Measurements from ENCODE around the gene YKT6.

Gene YKT6

GRCh38 chr7:44257618-44258422, 57.0 kb downstream of the YKT6 start:
- Histone ChIP-seq H3K4me3 (ENCODE audit: low read length in 2 of 2) (peak overlapping the region in 1 of 2 donors; percentile 44), H3K27ac (ENCODE audit: low read depth in 2 of 2, low read length in 2 of 2) (peak overlapping the region; percentile 7 to 20), H3K4me1 (ENCODE audit: control insufficient read depth in 2 of 2, insufficient read depth in 2 of 2, low read length in 2 of 2) (peaks cover 9 to 13% of the 10 kb centered on the region in 2 donors), H3K9me3 (ENCODE audit: control insufficient read depth in 2 of 2, low read length in 2 of 2) (no peaks in the 10 kb centered on the region), H3K9ac (ENCODE audit: low read depth in 1 of 2, low read length in 2 of 2) (peak overlapping the region in 1 of 2 donors; percentile 27), H3K36me3 (ENCODE audit: control insufficient read depth in 2 of 2, insufficient read depth in 2 of 2, low read length in 2 of 2) (no peaks in the 10 kb centered on the region), H3K27me3 (ENCODE audit: control insufficient read depth in 2 of 2, insufficient read depth in 2 of 2, low read length in 2 of 2) (no peaks in the 10 kb centered on the region)

GRCh38 chr7:44258423-44258760, 57.6 kb downstream of the YKT6 start:
- Histone ChIP-seq H3K27ac (ENCODE audit: low read depth in 2 of 2, low read length in 2 of 2) (no peak overlapping the region), H3K9ac (ENCODE audit: low read depth in 1 of 2, low read length in 2 of 2) (no peak overlapping the region), H3K9me3 (ENCODE audit: control insufficient read depth in 2 of 2, low read length in 2 of 2) (no peaks in the 10 kb centered on the region), H3K36me3 (ENCODE audit: control insufficient read depth in 2 of 2, insufficient read depth in 2 of 2, low read length in 2 of 2) (no peaks in the 10 kb centered on the region), H3K4me1 (ENCODE audit: control insufficient read depth in 2 of 2, insufficient read depth in 2 of 2, low read length in 2 of 2) (peaks cover 9 to 13% of the 10 kb centered on the region in 2 donors), H3K27me3 (ENCODE audit: control insufficient read depth in 2 of 2, insufficient read depth in 2 of 2, low read length in 2 of 2) (no peaks in the 10 kb centered on the region), H3K4me3 (ENCODE audit: low read length in 2 of 2) (no peak overlapping the region)

GRCh38 chr7:44258865-44259546, 58.2 kb downstream of the YKT6 start:
- Histone ChIP-seq H3K36me3 (ENCODE audit: control insufficient read depth in 2 of 2, insufficient read depth in 2 of 2, low read length in 2 of 2) (no peaks in the 10 kb centered on the region), H3K9ac (ENCODE audit: low read depth in 1 of 2, low read length in 2 of 2) (no peak overlapping the region), H3K27ac (ENCODE audit: low read depth in 2 of 2, low read length in 2 of 2) (peak overlapping the region; percentile 1 to 32), H3K9me3 (ENCODE audit: control insufficient read depth in 2 of 2, low read length in 2 of 2) (no peaks in the 10 kb centered on the region), H3K4me3 (ENCODE audit: low read length in 2 of 2) (no peak overlapping the region), H3K27me3 (ENCODE audit: control insufficient read depth in 2 of 2, insufficient read depth in 2 of 2, low read length in 2 of 2) (peaks cover 0 to 4% of the 10 kb centered on the region in 2 donors), H3K4me1 (ENCODE audit: control insufficient read depth in 2 of 2, insufficient read depth in 2 of 2, low read length in 2 of 2) (peaks cover 9 to 13% of the 10 kb centered on the region in 2 donors)

GRCh38 chr7:44259547-44260457, 59.0 kb downstream of the YKT6 start:
- H3K4me3 ChIP-seq (ENCODE audit: low read length in 2 of 2) = no peak overlapping the region
- peak overlapping the region in 1 of 2 donors; percentile 51 for H3K27ac ChIP-seq (ENCODE audit: low read depth in 2 of 2, low read length in 2 of 2)
- H3K27me3 ChIP-seq (ENCODE audit: control insufficient read depth in 2 of 2, insufficient read depth in 2 of 2, low read length in 2 of 2) = peaks cover 3 to 6% of the 10 kb centered on the region in 2 donors
- H3K9me3 ChIP-seq (ENCODE audit: control insufficient read depth in 2 of 2, low read length in 2 of 2) = no peaks in the 10 kb centered on the region
- no peak overlapping the region for H3K9ac ChIP-seq (ENCODE audit: low read depth in 1 of 2, low read length in 2 of 2)
- H3K4me1 ChIP-seq (ENCODE audit: control insufficient read depth in 2 of 2, insufficient read depth in 2 of 2, low read length in 2 of 2) = peaks cover 9 to 13% of the 10 kb centered on the region in 2 donors
- H3K36me3 ChIP-seq (ENCODE audit: control insufficient read depth in 2 of 2, insufficient read depth in 2 of 2, low read length in 2 of 2) = no peaks in the 10 kb centered on the region

GRCh38 chr7:44261240-44261639, 60.5 kb downstream of the YKT6 start:
- Histone ChIP-seq H3K27me3 (ENCODE audit: control insufficient read depth in 2 of 2, insufficient read depth in 2 of 2, low read length in 2 of 2) (peaks cover 4 to 6% of the 10 kb centered on the region in 2 donors), H3K4me1 (ENCODE audit: control insufficient read depth in 2 of 2, insufficient read depth in 2 of 2, low read length in 2 of 2) (peaks cover 9 to 13% of the 10 kb centered on the region in 2 donors), H3K36me3 (ENCODE audit: control insufficient read depth in 2 of 2, insufficient read depth in 2 of 2, low read length in 2 of 2) (no peaks in the 10 kb centered on the region), H3K4me3 (ENCODE audit: low read length in 2 of 2) (no peak overlapping the region), H3K9me3 (ENCODE audit: control insufficient read depth in 2 of 2, low read length in 2 of 2) (no peaks in the 10 kb centered on the region), H3K9ac (ENCODE audit: low read depth in 1 of 2, low read length in 2 of 2) (no peak overlapping the region), H3K27ac (ENCODE audit: low read depth in 2 of 2, low read length in 2 of 2) (no peak overlapping the region)

- no peak overlapping the region for H3K9ac ChIP-seq (ENCODE audit: low read depth in 1 of 2, low read length in 2 of 2)
- H3K36me3 ChIP-seq (ENCODE audit: control insufficient read depth in 2 of 2, insufficient read depth in 2 of 2, low read length in 2 of 2) = no peaks in the 10 kb centered on the region
- H3K4me3 ChIP-seq (ENCODE audit: low read length in 2 of 2) = no peak overlapping the region
- no peaks in the 10 kb centered on the region for H3K9me3 ChIP-seq (ENCODE audit: control insufficient read depth in 2 of 2, low read length in 2 of 2)
- peaks cover 4 to 7% of the 10 kb centered on the region in 2 donors for H3K27me3 ChIP-seq (ENCODE audit: control insufficient read depth in 2 of 2, insufficient read depth in 2 of 2, low read length in 2 of 2)
- H3K4me1 ChIP-seq (ENCODE audit: control insufficient read depth in 2 of 2, insufficient read depth in 2 of 2, low read length in 2 of 2) = peaks cover 9 to 13% of the 10 kb centered on the region in 2 donors
- H3K27ac ChIP-seq (ENCODE audit: low read depth in 2 of 2, low read length in 2 of 2) = no peak overlapping the region
These were observed 61.3 kb downstream of the YKT6 start for GRCh38 chr7:44262031-44262430.

GRCh38 chr7:44263326-44264082, 62.7 kb downstream of the YKT6 start:
- peaks cover 4 to 8% of the 10 kb centered on the region in 2 donors for H3K27me3 ChIP-seq (ENCODE audit: control insufficient read depth in 2 of 2, insufficient read depth in 2 of 2, low read length in 2 of 2)
- no peaks in the 10 kb centered on the region for H3K9me3 ChIP-seq (ENCODE audit: control insufficient read depth in 2 of 2, low read length in 2 of 2)
- no peak overlapping the region for H3K9ac ChIP-seq (ENCODE audit: low read depth in 1 of 2, low read length in 2 of 2)
- H3K4me3 ChIP-seq (ENCODE audit: low read length in 2 of 2) = no peak overlapping the region
- no peaks in the 10 kb centered on the region for H3K36me3 ChIP-seq (ENCODE audit: control insufficient read depth in 2 of 2, insufficient read depth in 2 of 2, low read length in 2 of 2)
- H3K4me1 ChIP-seq (ENCODE audit: control insufficient read depth in 2 of 2, insufficient read depth in 2 of 2, low read length in 2 of 2) = peaks cover 4% of the 10 kb centered on the region in 2 donors
- no peak overlapping the region for H3K27ac ChIP-seq (ENCODE audit: low read depth in 2 of 2, low read length in 2 of 2)
